Stimulated activated CD4-positive, alpha-beta T cell treated with anti-CD3 and anti-CD28 coated beads, Interleukin-4, amount 100 ng/mL, for 48 hours (primary cell): ENCODE data around the gene CYFIP2.

ENCODE experiments used
- DNase-seq, 2 donors: peaks; one replicate each; pipeline ENCODE4 v3.0.0-alpha.2; 2020; ENCODE audit warnings: low read depth in 2 of 2

Gene CYFIP2

DNA sequence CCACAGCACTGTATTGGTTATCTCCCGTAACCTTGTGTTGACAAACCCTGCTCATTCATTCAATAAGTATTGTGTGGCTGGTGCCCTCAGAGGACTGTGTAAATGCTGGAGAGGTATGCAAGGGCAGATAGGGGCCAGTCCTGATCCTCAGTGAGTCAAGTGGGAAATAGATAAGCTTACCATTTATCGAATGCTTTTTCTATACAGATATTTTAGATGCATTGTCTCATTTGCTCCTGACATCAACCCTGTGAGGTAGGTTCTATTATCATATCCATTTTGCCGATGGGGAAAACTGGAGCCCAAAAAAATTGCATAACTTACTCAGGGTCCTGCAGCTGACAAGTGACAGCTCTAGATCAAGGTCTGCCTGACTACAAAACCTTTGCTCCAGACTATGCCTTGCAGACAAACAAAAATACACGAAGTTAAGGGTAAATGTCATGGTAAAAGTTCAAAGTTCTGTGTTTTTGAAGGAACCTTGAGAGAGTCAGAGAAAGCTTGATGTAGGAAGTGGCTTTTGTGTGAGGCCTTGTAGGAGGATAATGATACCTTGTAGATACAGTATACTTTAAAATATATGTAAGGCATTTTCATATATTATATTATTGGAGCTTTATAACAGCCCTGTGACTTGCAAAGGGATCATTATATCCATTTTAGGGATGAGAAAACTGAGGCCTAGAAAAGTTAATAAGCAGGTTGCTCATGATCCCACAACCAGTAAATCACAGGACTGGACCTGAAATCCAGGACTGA is 22.7 kb downstream of the CYFIP2 start:
- DNase-seq = no peak

DNA sequence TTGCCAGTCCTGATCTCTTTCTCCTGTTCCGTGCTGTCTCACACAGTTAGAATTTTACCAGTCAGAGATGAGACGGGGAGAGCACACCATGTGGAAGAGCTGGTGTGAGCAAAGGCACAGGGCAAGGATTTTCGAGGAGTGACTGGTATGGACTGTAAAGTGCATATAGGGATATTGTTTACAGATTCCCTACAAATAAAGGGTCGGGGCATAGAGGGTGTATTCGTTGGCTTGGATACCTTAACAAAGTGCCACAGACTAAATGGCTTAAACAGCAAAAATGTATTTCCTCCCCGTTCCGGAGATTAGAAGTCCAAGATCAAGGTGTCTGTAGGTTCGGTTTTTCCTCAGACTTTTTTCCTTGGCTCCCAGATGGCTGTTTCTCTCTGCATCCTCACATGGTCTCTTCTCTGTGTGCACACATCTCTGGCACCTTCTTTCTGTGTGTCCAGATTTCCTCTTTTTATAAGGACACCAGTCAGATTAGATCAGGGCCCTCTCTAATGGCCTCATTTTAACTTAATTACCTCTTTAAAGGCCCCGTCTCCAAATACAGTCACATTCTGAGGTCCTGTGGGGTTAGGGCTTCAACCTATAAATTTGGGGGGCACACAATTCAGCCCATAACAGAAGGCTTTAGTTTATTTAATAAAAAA is 23.4 kb downstream of the CYFIP2 start:
- DNase-seq = no peak

DNA sequence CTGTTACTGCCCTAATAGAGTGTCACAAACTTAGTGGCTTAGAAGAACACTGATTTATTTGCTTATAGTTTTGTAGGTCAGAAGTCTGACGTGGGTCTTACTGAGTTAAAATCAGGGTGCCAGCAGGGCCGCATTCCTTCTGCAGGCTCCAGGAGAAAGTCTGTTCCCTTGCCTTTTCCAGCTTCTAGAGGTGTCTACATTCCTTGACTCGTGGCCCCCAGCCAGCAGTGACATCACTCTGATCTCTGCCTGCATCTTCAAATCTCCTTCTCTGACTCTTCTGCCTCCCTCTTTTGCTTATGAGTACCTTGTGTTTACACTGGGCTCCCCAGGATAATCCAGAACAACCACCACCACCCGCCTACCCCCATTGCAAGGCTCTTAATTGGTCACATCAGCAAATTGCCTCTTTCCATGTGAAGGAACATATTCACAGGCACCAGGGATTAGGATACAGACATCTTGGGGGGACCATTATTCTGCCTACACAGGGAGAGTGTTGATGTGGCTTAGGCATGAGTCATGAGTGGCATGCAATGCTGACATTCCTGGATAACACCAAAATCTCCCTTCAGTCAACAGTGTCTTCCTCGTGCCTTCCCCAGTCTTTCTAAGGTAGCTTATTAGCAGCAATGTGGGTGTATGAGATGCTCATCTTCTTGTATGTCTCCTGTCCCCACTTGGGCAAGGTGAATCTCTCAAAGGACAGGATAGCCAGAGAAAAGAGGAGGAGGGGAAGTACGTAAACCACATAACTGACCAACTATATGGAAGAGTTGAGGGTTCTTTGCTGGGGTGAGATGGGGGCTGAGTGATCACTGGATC is 24.4 kb downstream of the CYFIP2 start:
- DNase-seq = no peak

DNA sequence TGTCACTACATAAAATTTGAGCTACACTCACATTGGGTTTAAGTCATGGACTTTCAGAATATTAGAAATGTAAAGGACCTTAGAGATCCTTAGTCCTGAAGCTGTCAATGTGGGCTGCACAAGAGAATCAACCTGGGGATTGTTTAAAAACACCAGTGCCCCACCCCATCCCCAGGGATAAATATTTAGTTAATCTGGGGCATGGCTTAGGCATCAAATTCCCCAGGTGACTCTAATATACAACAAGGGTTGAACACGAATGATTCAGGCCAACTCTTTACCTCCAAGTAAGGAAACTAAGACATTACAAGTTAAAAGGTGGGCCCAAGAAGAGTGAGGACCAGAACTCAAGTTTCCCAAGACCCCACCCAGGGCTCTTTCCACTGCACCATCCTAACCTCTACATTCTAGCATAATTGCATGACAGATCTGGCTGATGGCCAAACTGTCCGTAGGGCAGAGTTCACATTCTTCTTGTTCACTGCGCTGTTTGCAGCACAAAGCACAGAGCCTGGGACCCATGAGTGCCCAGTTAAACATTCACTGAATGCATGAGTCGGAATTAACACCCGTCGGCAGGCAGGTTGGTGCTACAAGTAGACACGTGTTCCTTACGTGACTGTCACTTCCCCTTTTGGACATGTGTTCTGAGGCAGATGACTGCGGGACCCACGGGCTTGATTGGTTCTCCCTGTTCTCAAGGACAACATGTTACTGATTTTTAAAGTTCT is 25.2 kb downstream of the CYFIP2 start:
- no peak for DNase-seq

DNA sequence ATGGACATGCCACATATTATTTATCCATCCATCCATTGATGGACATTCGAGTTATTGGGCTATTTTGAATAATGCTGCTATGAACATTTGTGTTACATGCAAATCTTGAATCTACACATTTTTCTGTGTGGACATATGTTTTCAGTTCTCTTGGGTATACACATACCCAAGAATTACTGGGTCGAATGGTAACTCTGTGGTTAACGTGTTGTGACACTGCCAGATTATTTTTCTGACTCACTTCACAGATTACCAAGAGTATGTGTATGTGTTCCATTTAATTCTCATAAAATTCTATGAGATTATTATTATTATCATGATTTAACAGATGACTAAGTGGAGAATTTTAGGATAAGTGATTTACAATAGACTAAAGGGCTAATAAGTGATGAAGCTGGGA is 26.7 kb downstream of the CYFIP2 start:
- no peak for DNase-seq

DNA sequence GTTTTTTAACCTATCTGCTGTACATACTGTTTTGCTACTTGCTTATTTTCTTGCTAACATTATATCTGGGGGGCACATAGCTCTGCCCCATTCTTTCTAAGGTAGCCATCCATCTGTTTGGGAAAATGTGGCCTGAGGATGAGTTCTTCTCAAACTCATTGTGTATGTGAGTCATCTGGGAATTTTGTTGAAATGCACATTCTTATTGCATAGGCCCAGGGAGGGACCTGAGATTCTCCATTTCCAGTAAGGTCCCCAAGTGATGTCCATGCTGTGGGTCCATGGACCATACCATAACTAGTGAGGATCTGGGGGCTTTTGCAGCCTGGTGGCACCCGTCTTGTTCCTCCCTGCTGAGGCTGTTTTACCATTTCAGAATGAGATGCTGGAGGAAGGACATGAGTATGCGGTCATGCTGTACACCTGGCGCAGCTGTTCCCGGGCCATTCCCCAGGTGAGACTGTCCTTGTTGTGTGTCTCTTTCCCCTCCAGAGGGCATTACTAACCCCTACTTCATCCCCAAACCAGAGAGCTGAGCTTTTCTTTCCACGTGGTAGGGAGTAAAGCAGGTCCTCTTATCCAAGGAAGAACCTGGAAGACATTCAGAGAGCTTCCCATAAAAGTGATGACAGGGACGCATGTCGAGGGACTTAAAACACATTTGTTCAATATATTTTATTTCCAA is 28.6 kb downstream of the CYFIP2 start:
- DNase-seq = no peak

DNA sequence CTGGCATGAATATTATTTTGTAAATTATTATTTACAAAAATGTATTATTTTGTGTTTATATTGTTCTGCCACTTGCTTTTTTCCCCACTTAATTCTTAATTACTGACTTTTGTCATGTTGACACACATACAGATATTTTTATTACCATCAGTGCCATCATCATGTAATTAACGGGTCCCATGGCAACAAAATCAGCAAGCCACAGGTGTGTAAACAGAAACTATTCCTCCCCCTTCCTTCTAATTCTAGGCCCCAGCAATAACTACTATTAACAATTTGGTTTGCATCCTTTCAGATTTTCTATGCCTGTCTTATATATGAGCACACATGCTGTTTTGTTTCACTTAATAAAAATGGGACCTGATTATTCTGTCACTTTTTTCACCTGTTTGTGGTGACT is 29.3 kb downstream of the CYFIP2 start:
- no peak for DNase-seq

DNA sequence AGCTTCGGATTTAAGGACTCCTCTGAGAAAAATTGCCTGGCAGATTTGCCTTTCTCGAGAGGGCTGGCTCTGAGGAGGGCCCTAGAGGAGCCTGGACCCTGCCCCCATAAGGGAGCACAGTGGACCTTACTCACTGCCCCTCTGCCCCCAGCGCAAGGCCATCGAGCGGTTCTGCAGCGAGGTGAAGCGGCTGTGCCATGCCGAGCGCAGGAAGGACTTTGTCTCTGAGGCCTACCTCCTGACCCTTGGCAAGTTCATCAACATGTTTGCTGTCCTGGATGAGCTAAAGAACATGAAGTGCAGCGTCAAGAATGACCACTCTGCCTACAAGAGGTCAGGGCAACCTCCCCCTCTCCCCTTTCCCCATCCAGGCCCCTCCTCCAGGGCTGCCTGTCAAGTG is 34.6 kb downstream of the CYFIP2 start:
- no peak for DNase-seq

DNA sequence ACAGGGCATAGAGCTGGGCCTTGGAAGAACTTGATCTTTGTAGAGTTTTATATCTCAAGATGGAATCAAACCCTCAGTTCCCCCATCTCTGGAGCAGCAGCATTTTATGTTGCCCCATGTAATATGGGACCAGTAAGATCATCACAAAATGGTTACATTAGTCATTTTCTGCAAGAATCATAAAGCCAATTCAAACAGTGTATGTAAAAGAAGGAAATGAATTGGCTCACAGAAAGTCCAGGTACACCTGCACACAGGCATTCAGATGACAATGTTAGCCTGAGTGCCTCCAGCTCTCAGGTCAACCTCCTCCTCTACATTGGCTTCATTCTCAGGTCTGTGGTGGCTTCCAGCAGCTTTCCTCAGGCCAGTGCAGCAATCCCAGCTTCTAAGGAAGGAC is 35.1 kb downstream of the CYFIP2 start:
- DNase-seq = no peak

DNA sequence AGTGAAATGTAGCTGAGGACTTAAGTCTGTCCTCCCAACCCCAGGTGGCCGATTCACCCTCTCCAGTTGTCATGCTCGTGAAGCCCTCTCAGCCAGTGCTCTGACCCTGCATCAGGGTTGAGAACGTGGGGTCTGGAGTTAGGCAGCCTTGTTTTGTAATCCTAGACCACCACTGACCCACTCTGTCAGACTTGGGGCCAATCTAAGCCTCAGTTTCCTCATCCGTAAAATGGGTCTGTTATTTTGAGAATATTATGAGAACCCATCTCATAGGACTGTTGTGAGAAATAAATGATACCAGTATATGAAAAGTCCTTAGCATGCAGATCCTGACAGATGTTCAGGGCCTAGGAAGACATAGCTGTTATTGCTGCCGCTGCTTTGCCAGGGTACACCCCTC is 37.1 kb downstream of the CYFIP2 start:
- DNase-seq = no peak

DNA sequence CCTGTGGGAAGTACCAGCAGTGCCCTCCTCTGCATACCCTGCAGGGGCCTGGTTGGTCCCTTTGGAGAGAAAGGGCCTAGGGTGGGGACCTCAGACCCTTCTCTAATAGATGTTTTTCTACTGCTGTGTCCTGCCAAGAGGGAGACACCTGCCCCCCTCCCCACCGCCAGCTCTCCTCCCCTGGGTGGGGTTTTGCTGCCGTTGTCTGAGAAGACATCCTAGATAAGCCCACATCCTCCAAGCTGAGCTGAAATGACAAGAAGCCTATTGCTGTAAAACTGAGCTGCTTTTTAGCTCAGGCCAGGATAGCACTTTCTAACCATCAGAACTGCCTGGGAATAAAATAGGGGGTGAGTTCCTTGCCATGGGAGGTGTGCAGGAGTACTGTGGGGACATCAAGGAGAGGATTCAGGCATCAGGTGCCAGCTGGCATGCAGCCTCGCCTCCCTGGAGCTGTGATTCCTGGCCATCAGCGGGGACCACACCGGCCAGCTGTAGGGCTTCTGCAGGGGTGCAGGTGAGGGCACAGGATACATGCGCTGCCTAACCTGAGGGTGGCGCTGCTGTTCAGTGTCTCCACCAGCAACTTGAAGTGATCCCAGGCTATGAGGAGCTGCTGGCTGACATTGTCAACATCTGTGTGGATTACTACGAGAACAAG is 37.9 kb downstream of the CYFIP2 start:
- DNase-seq = peak; percentile 41 to 43

DNA sequence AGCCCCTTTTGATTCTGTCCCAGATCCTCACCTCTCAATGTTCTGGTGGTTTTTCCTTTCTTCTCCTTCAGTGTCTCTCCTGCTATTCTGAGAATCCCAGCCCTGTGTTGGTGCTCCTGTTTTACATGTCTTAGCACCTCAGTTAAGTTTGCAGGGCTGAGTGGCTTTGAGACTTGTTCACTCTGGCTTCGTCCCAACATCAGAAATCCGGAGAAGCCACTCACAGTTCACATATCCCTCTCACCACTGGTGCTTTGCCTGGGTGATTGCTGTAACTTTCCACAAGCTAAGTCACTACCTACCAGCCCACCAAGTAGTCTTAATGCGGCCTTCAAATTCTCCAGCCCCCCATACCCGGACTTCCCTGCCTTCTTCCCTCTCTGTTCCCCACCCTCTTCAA is 40.2 kb downstream of the CYFIP2 start:
- no peak for DNase-seq

DNA sequence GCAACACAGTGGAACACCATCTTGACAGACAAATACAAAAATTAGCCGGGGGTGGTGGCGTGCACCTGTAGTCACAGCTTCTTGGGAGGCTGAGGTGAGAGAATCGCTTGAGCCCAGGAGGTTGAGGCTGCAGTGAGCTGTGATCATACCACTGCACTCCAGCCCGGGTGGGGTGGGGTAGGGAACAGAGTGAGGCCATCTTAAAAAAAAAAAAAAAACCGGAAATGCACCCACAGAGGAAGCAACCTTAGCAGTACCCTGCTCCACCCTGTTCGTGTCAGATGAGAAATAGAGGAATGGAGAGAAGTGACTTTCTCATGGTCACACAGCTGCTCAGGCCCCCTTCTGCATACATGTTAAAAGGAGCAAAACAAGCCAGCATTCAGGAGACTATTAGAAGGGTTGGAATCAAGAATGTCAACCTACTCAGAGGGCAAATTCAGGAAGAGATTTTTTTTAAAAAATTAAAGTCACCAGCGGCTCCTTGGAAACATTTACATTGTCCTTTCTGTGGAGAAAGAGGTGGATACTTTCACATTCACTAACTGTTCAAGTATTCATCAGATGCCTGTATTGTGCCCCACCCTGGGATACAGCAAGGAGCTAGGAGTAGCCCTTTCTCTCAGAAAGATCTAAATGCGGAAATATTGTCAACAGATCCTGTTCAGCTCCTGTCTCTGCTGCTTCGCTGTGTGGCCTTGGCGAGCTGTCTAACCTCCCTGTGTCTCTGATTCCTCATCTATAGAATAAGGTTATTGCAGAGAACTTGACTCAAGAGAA is 41.0 kb downstream of the CYFIP2 start:
- no peak for DNase-seq

DNA sequence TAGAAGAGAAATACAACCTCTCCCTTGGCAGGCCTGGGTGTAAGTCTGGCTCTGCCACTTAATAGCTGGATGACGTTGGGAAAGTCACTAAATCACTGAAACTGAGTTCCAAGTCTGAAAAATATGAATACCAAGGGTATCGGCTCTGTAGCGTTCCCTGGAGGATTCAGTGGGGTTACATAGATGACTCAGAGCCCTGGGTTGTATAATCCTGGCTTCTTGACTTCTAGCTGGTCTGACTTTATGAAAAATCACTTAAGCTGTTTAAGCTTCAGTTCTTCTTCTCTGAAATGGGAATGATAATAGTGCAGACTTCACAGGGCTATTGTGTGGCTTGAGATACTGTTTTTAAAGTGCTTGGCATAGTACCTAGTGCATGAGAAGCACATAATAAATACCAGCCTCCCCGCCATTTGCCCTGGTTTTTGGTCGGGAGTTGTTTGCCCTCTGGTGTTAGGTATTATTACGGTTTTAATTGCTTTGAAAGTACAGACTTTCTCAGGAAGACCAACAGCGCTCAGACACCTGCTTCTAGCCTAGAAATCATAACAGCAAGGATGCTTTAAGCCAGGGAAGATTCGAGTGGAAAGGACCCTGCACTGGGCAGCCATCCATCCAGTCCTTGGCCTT is 43.0 kb downstream of the CYFIP2 start:
- no peak for DNase-seq

DNA sequence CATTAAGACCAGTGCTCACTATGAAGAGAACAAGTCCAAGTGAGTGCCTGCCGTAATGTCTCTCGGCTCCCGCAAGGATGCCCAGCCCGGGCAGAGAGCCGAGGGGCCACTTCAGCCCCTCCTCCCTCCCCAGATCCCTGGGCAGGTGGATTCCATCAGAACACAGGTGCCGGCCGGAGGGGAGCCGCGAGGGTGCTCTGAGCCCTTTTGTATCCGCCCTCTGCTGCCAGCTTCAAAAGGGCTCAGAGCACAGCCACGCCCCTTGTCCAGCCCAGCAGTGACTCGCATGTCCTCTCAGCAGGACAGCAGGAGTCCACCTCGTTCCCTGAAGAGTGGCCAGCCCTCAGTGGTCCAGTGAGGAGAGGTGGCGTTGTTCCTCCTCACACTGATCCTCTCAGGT is 43.9 kb downstream of the CYFIP2 start:
- no peak for DNase-seq

DNA sequence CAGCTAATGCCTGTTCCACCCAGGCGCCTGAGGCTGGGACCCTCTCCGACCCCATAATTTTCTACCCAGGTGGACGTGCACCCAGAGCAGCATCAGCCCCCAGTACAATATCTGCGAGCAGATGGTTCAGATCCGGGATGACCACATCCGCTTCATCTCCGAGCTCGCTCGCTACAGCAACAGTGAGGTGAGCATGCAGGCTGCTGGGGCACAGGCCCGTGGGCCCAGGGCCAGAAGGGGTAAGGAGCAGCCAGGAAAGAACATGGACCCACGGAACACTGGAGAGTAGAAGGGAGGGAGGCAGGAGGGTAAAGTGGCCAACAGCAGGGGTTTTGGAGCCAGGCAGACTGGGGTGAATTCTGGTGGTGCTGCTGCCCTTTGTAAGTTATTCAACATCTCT is 45.7 kb downstream of the CYFIP2 start:
- DNase-seq = no peak

DNA sequence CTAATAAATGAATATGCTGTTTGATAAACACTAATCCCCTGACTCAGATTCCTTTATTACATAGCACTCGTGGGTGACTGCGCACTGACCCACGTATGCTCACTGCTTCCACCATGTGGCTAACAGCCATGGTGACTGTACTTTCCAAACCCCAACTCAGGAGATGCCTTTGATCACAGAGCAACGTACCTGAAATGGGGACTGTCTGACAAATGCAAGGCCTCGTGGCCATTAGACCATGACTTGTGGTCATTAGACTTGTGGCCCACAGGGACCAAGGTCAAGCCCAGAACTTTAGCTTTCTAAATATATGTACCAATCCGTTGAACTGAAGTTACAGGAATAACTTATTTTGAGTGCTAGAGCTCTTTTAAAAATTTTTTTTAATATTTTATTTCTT is 46.6 kb downstream of the CYFIP2 start:
- DNase-seq = peak in 1 of 2 donors; percentile 51

DNA sequence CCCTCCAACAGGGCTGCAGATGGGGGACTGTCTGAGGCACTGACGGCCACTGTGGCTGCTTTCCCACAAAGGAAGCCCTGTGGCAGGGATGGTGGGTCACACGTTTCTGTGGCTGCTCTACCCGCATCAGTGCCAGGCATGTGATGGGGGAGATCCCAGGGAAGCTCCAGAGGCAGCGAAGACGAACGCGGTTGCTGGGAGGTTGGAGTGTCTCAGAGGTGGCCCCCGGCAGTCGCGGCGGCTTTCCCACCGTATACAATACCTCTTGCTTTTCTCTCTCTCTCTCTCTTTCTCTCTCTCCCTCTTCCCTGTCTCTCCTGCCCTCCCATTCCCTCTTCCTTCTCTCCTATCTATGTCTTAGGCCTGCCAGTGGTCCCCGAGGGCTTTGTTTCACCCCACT is 56.7 kb downstream of the CYFIP2 start:
- no peak for DNase-seq

DNA sequence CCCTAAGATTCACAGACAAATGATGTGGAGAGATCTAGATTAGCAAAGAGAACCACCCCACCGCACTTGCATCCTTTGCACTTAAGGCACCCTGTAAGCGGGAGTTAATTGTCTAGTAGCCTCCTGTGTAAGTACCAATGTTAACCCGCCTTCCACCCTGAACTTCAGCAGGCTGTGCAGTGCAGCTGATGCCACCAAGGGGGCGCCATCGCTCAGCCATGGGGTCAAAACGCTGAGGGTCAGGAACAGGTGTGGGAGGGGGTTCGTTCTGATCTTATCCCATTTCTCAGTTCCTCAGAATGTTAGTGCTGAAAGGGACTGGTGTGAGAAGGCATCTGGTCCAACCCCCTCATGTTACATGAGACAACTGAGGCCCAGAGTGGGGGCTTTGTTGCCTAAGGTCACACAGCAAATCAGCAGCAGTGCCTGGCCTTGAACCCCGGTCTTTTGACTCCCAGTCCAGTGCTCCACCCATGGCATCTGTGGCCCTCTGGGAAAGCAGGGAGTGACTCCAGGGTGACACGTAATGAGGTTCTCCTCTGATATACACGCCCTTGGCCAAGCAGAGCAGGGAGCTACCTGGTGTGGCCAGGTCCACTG is 57.3 kb downstream of the CYFIP2 start:
- no peak for DNase-seq
